ENCODE measurements around the gene ZBED5.
"Not testable (repeated sequence)": the region's sequence is repeated elsewhere in the genome, so short reads cannot be mapped to it uniquely, and the experiment has no call there.

The ZBED5 gene

GRCh38 chr11:10891151-10891720, 33.4 kb upstream of the ZBED5 start:
- H3K9me3 Mint-ChIP-seq, result peaks cover 13% of the 10 kb centered on the region
- H3K36me3 Mint-ChIP-seq (ENCODE audit: low read depth), result no peaks in the 10 kb centered on the region
- no peak overlapping the region for H3K4me3 Mint-ChIP-seq

DNA sequence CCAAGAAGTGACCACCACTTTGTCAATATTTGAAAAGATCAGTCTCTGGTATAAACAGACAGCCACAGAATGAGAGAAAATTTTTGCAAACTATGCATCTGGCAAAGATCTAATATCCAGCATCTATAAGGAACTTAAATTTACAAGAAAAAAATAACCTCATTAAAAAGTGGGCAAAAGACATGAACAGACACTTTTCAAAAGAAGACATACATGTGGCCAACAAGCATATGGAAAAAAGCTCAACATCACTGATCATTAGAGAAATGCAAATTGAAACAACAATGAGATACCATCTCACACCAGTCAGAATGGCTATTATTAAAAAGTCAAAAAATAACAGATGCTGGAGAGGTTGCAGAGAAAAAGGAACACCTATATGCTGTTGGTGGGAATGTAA, 32.2 kb upstream of the ZBED5 start:
- not testable (repeated sequence) for DNase-seq (ENCODE audit: low spot score); H3K27ac Mint-ChIP-seq; H3K27me3 Mint-ChIP-seq (ENCODE audit: low read depth); H3K4me1 Mint-ChIP-seq (ENCODE audit: low read depth); H3K36me3 Mint-ChIP-seq (ENCODE audit: low read depth); H3K4me3 Mint-ChIP-seq
- peaks cover 13% of the 10 kb centered on the region for H3K9me3 Mint-ChIP-seq

More at GRCh38 chr11:10891151-10891720, 33.4 kb upstream of the ZBED5 start:
- Mint-ChIP-seq H3K27me3 (ENCODE audit: low read depth) (peaks cover 8% of the 10 kb centered on the region), H3K27ac (no peak overlapping the region), H3K4me1 (ENCODE audit: low read depth) (no peaks in the 10 kb centered on the region)
- no peak for DNase-seq (ENCODE audit: low spot score)

DNA sequence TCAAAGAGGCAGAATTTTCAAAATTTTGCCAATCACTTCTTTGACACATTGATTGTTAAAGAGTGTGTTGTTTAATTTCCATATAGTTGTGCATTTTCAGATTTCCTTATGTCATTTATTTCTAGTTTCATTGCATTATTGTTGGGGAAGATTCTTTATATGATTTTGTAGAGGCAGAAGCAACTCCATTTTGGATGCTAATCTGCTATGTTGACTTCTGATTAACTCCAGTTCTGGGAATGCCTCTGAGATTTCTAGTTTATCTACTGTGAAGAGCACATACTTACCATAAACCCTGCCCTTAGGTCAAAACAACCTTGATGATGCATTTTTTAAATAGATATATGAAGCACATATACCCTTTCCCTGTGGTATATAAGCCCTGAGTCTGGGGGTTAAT, 29.5 kb upstream of the ZBED5 start:
- no peak for DNase-seq (ENCODE audit: low spot score)
- no peaks in the 10 kb centered on the region for H3K4me1 Mint-ChIP-seq (ENCODE audit: low read depth)
- H3K9me3 Mint-ChIP-seq, result peaks cover 19% of the 10 kb centered on the region
- peaks cover 8% of the 10 kb centered on the region for H3K27me3 Mint-ChIP-seq (ENCODE audit: low read depth)
- no peak overlapping the region for H3K27ac Mint-ChIP-seq
- H3K36me3 Mint-ChIP-seq (ENCODE audit: low read depth), result no peaks in the 10 kb centered on the region
- no peak overlapping the region for H3K4me3 Mint-ChIP-seq

DNA sequence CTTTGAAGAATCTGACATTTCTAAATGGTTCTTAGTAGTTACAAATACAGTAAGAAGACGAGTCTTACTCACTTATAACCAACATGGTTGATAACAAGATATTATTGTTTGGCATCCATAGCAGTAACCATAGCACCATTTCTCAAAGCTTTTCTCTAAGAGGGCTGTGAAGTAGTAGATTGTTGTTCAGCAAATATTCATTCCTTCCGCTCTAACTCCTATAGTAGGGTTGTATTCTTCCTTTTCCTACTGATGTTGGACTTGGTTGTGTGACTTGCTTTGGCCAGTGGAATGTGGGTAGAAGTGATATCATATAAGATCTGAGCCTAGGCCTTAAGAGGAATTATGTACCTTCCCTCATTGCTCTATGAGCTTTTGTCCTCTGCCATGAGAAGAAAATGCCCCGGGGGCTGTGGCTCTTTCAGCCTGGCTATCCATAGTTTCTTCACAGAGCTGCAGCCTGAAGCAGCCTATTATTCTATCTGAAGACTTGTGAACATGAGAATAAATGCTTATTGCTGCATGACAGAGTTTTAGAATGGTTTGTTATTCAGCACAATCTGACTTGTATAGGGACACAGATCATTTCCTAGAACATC, 28.9 kb upstream of the ZBED5 start:
- H3K4me1 Mint-ChIP-seq (ENCODE audit: low read depth), result no peaks in the 10 kb centered on the region
- no peak overlapping the region for H3K4me3 Mint-ChIP-seq
- no peaks in the 10 kb centered on the region for H3K36me3 Mint-ChIP-seq (ENCODE audit: low read depth)
- H3K27me3 Mint-ChIP-seq (ENCODE audit: low read depth), result peaks cover 8% of the 10 kb centered on the region
- no peak for DNase-seq (ENCODE audit: low spot score)
- H3K27ac Mint-ChIP-seq, result no peak overlapping the region
- H3K9me3 Mint-ChIP-seq, result peaks cover 19% of the 10 kb centered on the region

GRCh38 chr11:10885703-10886363, 28.0 kb upstream of the ZBED5 start:
- peaks cover 8% of the 10 kb centered on the region for H3K27me3 Mint-ChIP-seq (ENCODE audit: low read depth)
- no peaks in the 10 kb centered on the region for H3K4me1 Mint-ChIP-seq (ENCODE audit: low read depth)
- no peak overlapping the region for H3K4me3 Mint-ChIP-seq
- peaks cover 19% of the 10 kb centered on the region for H3K9me3 Mint-ChIP-seq
- no peak for DNase-seq (ENCODE audit: low spot score)
- no peak overlapping the region for H3K27ac Mint-ChIP-seq
- H3K36me3 Mint-ChIP-seq (ENCODE audit: low read depth), result no peaks in the 10 kb centered on the region

GRCh38 chr11:10884292-10884691, 26.4 kb upstream of the ZBED5 start:
- H3K4me1 Mint-ChIP-seq (ENCODE audit: low read depth); DNase-seq (ENCODE audit: low spot score); H3K36me3 Mint-ChIP-seq (ENCODE audit: low read depth); H3K4me3 Mint-ChIP-seq; H3K9me3 Mint-ChIP-seq; H3K27ac Mint-ChIP-seq; H3K27me3 Mint-ChIP-seq (ENCODE audit: low read depth): not testable (repeated sequence)

GRCh38 chr11:10881892-10882291, 24.0 kb upstream of the ZBED5 start:
- DNase-seq (ENCODE audit: low spot score), result no peak
- Mint-ChIP-seq H3K27me3 (ENCODE audit: low read depth) (peaks cover 2% of the 10 kb centered on the region), H3K4me3 (no peak overlapping the region), H3K27ac (no peak overlapping the region), H3K36me3 (ENCODE audit: low read depth) (peaks cover 5% of the 10 kb centered on the region), H3K9me3 (peaks cover 6% of the 10 kb centered on the region), H3K4me1 (ENCODE audit: low read depth) (peaks cover 13% of the 10 kb centered on the region)

- no peak for DNase-seq (ENCODE audit: low spot score)
- no peak overlapping the region for H3K4me3 Mint-ChIP-seq
- H3K27ac Mint-ChIP-seq, result no peak overlapping the region
- peaks cover 1% of the 10 kb centered on the region for H3K9me3 Mint-ChIP-seq
- H3K4me1 Mint-ChIP-seq (ENCODE audit: low read depth), result peaks cover 13% of the 10 kb centered on the region
- H3K36me3 Mint-ChIP-seq (ENCODE audit: low read depth), result peaks cover 11% of the 10 kb centered on the region
- no peaks in the 10 kb centered on the region for H3K27me3 Mint-ChIP-seq (ENCODE audit: low read depth)
These were observed 20.8 kb upstream of the ZBED5 start for GRCh38 chr11:10878408-10879214.

DNA sequence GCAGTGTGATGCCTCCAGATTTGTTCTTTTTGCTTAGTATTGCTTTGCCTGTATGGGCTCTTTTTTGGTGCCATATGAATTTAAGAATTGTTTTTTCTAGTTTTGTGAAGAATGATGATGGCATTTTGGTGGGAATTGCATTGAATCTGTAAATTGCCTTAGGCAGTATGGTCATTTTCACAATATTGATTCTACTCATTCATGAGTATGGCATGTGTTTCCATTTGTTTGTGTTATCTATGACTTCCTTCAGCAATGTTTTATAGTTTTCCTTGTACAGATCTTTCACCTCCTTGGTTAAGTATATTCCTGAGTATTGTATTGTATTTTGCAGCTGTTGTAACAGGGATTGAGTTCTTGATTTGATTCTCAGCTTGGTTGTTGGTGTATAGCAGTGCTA, 18.3 kb upstream of the ZBED5 start:
- DNase-seq (ENCODE audit: low spot score), result no peak
- peaks cover 21% of the 10 kb centered on the region for H3K9me3 Mint-ChIP-seq
- H3K4me1 Mint-ChIP-seq (ENCODE audit: low read depth), result peaks cover 13% of the 10 kb centered on the region
- no peaks in the 10 kb centered on the region for H3K27me3 Mint-ChIP-seq (ENCODE audit: low read depth)
- peaks cover 27% of the 10 kb centered on the region for H3K36me3 Mint-ChIP-seq (ENCODE audit: low read depth)
- no peak overlapping the region for H3K27ac Mint-ChIP-seq
- H3K4me3 Mint-ChIP-seq, result no peak overlapping the region

DNA sequence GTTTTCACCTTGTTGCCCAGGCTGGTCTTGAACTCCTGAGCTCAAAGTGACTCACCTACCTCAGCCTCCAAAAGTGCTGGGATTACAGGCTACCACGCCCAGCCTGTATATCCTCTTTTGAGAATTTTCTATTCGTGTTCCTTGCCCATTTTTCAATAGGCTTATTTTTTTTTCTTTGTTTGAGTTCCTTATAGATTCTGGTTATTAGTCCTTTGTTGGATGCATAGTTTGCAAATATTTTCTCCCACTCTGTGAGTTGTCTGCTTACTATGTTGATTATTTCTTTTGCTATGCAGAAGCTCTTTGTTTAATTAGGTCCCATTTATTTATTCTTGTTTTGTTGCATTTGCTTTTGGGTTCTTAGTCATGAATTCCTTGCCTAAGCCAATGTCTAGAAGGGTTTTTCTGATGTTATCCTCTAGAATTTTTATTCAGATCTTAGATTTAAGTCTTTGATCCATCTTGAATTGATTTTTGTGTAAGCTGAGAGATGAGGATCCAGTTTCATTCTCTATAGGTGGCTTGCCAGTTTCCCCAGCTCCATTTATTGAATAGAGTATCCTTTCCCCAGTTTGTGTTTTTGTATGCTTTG, 17.7 kb upstream of the ZBED5 start:
- peaks cover 22% of the 10 kb centered on the region for H3K9me3 Mint-ChIP-seq
- no peaks in the 10 kb centered on the region for H3K27me3 Mint-ChIP-seq (ENCODE audit: low read depth)
- H3K4me3 Mint-ChIP-seq, result no peak overlapping the region
- H3K4me1 Mint-ChIP-seq (ENCODE audit: low read depth), result peaks cover 13% of the 10 kb centered on the region
- H3K27ac Mint-ChIP-seq, result no peak overlapping the region
- H3K36me3 Mint-ChIP-seq (ENCODE audit: low read depth), result peaks cover 27% of the 10 kb centered on the region
- DNase-seq (ENCODE audit: low spot score), result no peak

- no peak overlapping the region for H3K27ac Mint-ChIP-seq
- no peak overlapping the region for H3K4me3 Mint-ChIP-seq
- peaks cover 5% of the 10 kb centered on the region for H3K4me1 Mint-ChIP-seq (ENCODE audit: low read depth)
These were observed 14.2 kb upstream of the ZBED5 start for GRCh38 chr11:10872097-10872496.

DNA sequence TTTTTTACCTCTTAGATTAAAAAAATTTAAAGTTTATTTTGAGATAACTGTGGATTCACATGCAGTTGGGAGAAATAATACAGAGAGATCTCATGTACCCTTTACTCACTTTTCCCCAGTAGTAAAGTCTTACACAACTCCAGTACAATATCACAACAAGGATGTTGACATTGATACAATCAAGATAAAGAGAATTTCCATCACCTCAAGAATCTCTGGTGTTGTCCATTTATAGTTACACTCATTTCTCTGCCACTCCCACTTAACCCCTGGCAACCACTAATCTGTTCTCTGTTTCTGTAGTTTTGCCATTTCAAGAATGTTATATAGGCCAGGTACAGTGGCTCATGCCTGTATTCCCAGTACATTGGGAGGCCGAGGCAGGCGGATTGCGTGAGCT, 10.5 kb upstream of the ZBED5 start:
- H3K9me3 Mint-ChIP-seq, result peaks cover 18% of the 10 kb centered on the region
- DNase-seq (ENCODE audit: low spot score), result peak; percentile 23
- H3K27me3 Mint-ChIP-seq (ENCODE audit: low read depth), result no peaks in the 10 kb centered on the region
- peaks cover 18% of the 10 kb centered on the region for H3K4me1 Mint-ChIP-seq (ENCODE audit: low read depth)
- H3K36me3 Mint-ChIP-seq (ENCODE audit: low read depth), result peaks cover 14% of the 10 kb centered on the region
- H3K27ac Mint-ChIP-seq, result no peak overlapping the region
- H3K4me3 Mint-ChIP-seq, result no peak overlapping the region

More at GRCh38 chr11:10872097-10872496, 14.2 kb upstream of the ZBED5 start:
- Mint-ChIP-seq H3K27me3 (ENCODE audit: low read depth) (no peaks in the 10 kb centered on the region), H3K36me3 (ENCODE audit: low read depth) (peaks cover 23% of the 10 kb centered on the region), H3K9me3 (peaks cover 22% of the 10 kb centered on the region)
- no peak for DNase-seq (ENCODE audit: low spot score)

DNA sequence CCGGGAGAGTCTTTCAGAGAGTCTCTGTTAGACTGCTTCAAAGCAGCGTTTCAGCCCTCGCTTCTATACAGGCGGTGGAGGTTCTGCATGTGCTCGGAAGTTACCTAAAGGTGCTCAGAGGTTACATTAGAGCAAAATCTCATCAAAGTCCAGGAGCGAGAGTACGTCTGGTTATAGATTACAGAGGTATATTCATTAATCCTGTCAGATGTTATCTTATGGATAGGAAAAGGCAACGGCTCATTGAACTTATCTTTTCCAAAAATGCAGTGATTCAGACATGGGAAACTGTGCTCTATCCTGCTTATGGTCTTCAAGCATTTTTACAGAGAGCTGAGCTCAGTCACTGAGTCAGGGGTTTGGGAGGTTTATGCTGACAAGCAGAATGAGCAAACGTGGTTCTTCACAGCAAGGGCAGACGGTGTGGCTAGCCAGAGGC, 9.1 kb upstream of the ZBED5 start:
- peaks cover 27% of the 10 kb centered on the region for H3K4me1 Mint-ChIP-seq (ENCODE audit: low read depth)
- H3K27me3 Mint-ChIP-seq (ENCODE audit: low read depth), result no peaks in the 10 kb centered on the region
- no peak overlapping the region for H3K4me3 Mint-ChIP-seq
- peaks cover 6% of the 10 kb centered on the region for H3K36me3 Mint-ChIP-seq (ENCODE audit: low read depth)
- no peak for DNase-seq (ENCODE audit: low spot score)
- no peak overlapping the region for H3K27ac Mint-ChIP-seq
- H3K9me3 Mint-ChIP-seq, result peaks cover 6% of the 10 kb centered on the region

DNA sequence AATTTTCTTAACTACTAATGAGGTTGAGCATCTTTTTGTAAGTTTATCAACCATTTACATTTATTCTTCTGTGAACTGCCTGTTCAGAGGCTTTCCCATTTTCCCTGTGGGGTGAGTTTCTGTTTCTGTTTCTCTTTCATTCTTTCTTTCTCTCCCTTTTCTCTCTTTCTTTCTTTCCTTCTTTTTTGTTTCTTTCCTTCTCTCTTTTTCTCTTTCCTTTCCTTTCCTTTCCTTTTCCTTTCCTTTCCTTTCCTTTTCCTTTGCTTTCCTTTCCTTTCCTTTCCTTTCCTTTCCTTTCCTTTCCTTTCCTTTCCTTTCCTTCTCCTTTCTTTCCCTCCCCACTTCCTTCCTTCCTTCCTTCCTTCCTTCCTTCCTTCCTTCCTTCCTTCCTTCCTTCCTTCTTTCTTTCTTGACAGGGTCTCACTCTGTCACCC, 8.0 kb upstream of the ZBED5 start:
- no peak overlapping the region for H3K27ac Mint-ChIP-seq
- H3K9me3 Mint-ChIP-seq, result no peaks in the 10 kb centered on the region
- peaks cover 29% of the 10 kb centered on the region for H3K4me1 Mint-ChIP-seq (ENCODE audit: low read depth)
- H3K27me3 Mint-ChIP-seq (ENCODE audit: low read depth), result no peaks in the 10 kb centered on the region
- no peak for DNase-seq (ENCODE audit: low spot score)
- H3K36me3 Mint-ChIP-seq (ENCODE audit: low read depth), result no peaks in the 10 kb centered on the region
- no peak overlapping the region for H3K4me3 Mint-ChIP-seq

All from T-helper 2 cell treated with Interferon-gamma antibody and Interleukin-4, amounts not matched to agents 5 μg/mL and 100 μg/mL, for 36 hours (primary cell).